CD4-positive, alpha-beta T cell treated with Interleukin-21 for 1 hour (primary cell): ENCODE data around the gene CTNND2.

Experiments
- DNase-seq: peaks from one replicate; pipeline ENCODE4 v3.0.0-alpha.2; 2020

The CTNND2 gene, protein sequence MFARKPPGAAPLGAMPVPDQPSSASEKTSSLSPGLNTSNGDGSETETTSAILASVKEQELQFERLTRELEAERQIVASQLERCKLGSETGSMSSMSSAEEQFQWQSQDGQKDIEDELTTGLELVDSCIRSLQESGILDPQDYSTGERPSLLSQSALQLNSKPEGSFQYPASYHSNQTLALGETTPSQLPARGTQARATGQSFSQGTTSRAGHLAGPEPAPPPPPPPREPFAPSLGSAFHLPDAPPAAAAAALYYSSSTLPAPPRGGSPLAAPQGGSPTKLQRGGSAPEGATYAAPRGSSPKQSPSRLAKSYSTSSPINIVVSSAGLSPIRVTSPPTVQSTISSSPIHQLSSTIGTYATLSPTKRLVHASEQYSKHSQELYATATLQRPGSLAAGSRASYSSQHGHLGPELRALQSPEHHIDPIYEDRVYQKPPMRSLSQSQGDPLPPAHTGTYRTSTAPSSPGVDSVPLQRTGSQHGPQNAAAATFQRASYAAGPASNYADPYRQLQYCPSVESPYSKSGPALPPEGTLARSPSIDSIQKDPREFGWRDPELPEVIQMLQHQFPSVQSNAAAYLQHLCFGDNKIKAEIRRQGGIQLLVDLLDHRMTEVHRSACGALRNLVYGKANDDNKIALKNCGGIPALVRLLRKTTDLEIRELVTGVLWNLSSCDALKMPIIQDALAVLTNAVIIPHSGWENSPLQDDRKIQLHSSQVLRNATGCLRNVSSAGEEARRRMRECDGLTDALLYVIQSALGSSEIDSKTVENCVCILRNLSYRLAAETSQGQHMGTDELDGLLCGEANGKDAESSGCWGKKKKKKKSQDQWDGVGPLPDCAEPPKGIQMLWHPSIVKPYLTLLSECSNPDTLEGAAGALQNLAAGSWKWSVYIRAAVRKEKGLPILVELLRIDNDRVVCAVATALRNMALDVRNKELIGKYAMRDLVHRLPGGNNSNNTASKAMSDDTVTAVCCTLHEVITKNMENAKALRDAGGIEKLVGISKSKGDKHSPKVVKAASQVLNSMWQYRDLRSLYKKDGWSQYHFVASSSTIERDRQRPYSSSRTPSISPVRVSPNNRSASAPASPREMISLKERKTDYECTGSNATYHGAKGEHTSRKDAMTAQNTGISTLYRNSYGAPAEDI (N-terminal part only)

DNA sequence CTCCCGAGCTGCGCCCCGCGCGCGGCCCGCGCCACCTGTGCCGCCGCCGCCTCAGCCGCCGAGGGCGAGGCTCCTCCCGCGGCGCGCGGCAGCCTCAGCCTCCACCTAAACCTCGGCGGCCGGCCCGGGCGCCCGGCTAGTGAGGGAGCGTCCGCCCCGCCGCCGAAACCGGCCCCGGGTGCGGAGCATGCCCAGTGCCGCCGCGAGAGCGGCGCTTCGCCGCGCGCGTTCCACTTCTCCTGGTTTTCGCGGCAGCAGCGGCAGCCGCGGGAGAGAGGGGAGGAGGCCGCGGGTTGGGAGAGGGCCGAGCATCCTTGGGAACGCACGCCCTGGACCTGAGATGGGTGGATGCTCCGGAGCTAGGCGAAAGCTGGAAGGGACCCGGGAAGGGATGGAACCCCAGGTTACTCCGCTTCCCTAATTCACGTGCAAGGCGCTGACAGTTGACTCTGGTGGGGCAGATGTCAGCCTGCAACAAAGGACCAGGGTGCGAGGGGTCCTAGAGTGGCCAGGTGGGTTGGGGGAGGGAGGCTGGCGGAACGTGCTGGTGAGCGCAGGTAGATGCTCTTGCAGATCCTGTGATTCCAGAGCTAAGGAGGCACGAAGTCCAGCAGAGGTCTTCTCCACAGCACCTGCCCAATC, at the start of gene CTNND2:
Gene CTNND2 (minus strand): TSS at position 182 of the 642 bp plus-strand sequence. CDS start 593 bp downstream, outside the sequence.
- DNase-seq, result no peak

DNA sequence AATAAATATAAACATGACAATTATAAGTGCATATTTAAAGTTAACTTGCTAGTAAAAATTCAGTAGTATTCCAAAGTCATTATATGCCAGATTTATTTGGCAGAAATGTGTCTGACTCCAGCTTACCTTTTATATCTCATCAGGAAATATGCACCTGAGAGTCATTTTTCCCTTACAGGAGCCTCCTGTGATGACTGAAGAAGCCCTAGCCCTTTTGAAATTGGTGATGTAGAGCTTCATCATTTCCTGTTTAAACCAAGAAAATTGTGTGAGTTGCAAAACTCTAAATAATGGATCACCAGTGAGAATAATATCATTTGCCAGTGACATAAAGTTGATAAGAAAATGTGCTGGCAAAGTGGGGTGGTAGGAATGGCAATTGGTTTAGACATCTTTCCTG, 42.1 kb upstream of the CTNND2 start:
- DNase-seq, result no peak

DNA sequence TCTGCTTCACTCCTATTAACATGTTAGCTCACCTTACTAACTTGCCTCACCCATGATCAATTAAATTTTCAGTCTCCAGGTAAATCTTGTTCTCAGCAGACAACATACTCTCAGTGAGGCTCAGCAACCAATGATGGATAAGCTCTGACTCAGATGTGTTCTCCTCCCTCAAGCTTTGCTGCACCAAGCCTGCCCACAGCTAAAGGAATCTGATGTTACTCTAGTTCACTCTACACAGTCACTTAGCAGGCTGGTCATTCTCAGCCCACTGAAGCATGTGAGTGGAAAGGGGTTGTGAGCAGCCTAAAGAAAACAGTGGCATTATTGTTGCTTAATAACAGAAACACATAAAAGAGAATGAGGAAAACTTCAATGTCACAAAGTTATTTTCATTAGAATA, 37.3 kb upstream of the CTNND2 start:
- no peak for DNase-seq

DNA sequence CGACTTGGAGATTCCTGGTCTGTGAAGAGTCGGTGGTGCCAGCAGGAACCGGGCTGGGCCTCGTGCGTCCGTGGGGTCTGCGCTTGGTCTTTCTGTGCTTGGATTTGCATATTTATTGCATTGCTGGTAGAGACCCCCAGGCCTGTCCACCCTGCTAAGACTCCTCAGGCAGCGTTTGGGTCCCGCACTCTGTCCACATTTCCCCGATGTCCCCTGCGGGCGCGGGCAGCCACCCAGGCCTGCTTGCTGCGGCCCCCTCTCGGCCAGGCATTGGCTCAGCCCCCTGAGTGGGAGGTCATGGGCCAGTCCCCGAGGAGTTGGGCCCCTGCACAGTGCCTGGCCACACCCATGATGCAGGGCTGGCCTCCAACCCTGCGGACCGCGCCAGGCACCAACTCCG, 27.4 kb upstream of the CTNND2 start:
- DNase-seq, result no peak

DNA sequence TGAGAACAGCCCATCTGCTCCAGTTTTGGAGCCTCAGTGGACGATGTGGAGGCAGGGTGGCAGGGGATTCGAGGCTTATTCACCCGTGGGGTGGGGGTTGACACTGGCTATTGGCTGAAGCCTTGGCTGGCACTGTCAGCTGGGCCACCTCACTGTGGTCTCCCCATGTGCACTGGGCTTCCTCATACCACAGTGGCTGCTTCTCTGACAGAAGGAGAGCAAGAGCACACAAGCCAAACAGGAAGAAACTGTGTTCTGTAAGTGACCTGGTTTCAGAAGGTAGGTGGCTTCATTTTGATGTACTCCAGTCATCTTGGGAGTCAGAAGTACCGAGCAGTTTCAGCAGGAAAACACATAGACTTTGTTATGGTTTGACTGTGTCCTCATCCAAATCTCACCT, 24.7 kb upstream of the CTNND2 start:
- DNase-seq, result no peak

DNA sequence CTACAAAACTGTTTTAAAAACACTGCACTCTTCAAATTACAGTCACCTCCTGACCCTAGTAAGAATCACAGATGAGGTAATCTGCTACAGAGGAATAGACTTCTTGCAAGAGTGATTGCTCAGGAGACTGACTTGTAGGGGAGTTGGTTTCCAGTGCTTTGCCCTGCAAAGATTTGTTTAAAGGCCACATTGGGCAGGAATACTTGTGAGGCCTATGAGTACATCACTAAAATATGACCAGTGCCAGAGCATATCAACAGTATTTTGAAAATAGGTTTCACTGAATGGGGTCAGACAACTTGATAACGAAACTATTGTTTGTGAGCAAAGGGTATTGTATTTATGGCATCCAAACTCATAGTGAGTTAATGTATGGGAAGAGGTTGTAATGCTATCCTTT, 21.5 kb upstream of the CTNND2 start:
- no peak for DNase-seq

DNA sequence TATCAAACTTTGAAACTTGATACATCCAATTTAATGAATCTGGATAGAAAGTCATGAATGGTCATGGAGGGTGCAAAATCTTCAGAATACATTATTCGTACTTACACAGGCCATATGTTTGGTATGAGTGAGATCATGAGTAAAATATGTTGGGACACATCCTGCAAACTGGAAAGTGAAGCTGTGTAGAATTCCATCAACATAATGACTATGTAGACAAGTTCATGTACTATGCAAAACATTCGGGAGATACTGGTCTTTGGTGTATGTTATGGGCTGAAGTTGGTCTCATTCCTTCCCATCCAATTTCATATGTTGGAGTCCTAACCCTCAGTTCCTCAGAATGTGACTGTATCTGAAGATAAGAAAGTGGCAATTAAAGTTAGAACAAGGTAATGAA, 18.1 kb upstream of the CTNND2 start:
- no peak for DNase-seq

DNA sequence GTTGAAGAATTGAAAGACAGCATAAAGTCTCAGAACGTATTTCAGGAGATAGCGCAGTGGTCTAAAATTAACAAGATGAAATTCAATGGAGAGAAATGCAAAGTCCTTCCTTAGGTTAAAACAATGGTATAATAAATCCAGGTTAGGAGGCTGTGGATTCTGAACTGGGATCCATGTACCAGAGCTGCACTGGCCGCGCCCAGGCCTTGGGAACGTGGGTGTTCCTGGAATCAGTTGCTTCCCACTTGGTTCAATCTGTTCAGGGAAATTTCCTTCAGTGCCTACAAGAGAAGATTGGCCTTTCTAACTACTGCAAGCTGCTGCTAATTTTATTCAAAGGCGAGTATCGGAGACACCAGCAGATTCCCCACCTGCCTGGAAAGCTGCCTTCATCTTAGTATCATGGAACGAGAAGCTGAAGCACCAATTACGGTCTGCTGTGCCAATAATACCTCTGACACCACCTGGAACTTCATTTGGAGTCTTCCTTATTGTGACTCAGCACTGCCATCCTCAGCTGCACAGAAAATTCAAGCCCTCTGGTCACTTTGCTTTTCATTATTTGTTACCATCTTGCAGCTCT, 14.3 kb upstream of the CTNND2 start:
- DNase-seq, result no peak

DNA sequence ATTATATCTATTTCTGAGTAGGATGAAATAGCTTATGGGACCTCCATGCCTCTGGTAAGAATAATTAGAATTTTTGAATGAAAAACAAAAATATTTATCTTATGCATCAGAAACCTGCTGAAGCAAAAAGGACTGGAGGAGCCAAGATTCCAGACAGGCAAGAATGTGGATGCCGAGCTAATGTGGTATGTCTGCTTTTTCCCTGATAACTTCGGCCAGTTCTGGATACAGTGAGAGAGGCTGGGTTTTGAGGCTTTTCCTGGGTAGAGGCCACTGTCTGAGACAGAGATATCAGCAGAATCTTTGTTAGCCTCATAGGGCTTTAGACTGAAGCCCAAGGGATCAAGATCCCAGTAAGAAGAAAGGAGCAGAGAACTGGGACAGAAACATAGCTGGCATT, 5.2 kb upstream of the CTNND2 start:
- no peak for DNase-seq

DNA sequence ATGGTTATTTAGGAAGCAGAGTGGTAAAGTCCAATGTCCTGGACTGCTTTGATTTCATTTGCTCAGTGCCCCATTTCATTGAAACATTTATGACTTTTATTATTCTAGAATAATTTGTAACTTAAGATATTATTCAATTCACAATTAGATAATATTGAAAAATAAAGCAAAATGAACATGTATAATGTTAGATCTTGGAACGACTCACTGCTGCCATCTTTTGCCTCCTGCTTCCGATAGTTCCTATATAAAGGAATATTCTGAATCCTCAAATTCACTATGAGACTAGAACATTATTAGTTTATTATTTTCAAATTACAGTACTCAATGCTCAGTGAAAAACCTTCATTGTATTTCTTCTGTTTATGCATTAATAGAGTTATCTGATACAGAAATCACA, 2.3 kb upstream of the CTNND2 start:
- DNase-seq, result no peak

DNA sequence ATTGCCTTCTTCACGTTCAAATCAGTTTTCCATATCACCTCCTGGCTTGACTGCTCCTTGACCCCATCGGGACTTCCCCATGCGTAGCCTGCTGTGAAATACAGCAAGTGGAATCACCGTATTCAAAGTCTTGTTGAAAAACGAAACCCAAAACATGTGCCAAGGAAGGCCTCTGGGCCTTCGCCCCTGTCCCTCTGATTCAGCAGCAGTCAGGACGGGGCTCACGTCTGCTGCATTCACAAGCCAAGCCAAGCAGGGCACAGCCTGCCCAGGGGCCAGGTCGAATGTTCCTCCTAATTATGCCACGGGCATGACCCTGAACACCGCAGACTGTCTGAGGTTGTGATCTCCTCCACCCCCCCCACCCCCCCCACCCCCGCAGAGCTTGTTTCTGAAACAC, 960 bp upstream of the CTNND2 start:
- no peak for DNase-seq

DNA sequence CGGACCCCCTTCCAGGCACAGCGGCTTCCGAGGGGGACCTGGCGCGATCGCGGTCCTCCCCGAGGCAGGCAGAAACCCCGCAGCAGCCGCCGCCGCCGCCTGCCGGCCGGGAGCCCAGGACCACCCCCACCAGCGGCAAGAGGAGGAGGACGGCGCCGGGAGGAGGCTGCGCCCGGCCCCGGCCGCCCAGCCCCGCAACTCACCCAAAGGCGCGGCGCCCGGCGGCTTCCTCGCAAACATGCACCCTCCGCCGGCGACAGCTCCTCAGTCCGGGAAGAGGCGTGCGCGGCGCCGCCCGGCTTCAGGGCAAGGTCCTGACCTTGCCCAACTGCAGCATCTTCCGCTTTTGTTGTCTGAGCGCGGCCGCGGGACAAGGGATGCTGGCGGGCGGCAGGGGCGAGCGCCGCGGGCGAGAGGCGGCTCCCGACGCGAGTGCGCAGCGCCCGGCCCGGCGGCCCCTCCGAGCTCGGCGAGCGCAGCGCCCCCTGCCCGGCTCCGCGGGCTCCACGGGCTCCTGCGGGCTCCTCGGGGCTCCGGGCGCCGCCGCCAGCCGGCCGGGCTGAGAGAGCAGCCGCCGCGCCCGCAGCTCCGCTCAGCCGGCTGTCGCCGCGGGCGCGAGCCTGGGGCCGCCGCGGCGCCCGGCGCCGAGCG, 507 bp downstream of the CTNND2 start:
- no peak for DNase-seq

DNA sequence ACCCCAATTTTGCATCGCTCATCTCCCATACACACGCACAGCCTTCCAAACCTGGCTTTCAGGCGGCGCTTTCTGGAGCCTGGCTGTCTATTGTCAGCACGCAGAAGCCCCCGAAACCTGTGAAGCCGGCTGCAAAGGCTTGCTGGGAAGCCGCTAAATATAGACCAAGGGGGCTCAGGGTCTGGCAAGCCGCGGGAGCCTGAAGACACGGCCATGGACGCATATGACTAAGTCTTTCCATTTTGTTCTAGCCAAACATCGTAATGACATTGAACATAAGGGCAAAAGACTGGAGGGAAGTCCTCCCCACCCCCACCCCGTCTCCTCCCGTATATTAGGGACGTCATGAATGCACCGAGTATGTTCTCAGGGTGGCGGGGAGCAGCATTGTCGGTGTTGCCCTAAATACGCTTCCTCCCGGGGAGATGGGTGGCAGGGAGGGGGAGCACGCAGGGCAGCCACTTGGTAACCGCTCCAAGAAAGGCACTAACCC, 1.1 kb downstream of the CTNND2 start:
- DNase-seq, result no peak

DNA sequence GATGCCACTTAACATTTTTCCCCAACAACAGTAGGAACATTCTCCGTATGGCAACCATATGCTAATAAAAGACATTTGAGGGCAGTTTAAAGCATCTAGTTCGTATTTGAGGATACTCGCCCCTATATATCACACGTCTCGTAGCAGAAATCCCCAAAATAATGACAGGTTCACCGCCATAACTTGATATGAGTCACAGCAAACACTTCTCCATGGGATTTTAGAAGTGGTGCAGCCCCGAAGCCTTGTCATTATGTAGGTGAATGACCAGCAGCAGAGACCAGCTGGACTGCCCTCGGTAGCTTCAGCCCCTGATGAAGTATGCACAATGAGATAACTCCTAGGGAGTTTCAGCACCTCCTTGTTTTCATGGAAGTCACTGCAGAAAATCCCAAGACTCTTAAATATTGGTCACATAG, 2.0 kb downstream of the CTNND2 start:
- no peak for DNase-seq

DNA sequence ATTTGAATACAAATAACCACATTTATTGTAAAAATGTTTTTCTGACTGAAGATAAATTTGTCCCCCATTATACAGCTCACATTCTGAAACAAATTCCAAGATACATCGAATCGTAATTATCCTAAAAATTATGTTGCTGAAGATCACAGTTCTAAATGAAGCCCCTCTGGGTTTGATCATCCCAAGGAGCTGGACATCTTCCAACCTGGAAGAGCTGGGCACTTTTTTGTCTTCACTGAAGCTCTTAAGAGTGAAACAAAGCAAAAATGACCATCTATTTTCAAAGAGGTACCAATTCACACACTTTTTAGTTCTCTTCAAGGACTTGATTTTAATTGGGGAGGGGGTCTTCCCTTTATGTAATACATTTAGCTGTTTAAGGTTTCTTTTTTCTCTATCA, 5.5 kb downstream of the CTNND2 start:
- no peak for DNase-seq

DNA sequence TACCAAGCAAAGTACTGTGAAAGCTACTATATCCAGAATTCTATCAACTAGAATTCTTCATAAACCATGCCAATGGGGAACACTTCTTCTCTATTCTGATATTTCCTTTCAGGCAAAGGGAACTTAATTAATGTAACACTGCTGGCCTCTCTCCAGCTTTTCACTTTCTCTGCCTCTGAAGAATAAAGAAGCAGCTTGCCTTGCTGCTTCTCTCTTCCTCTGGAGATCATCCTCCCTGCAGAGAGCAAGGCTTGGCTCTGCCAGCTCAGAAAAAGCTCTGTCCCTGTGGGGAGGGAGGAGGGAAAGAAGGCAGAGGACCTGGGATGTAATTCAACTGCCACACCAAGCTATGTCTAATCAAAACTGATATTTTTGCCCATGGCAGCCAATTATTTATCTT, 6.5 kb downstream of the CTNND2 start:
- no peak for DNase-seq

DNA sequence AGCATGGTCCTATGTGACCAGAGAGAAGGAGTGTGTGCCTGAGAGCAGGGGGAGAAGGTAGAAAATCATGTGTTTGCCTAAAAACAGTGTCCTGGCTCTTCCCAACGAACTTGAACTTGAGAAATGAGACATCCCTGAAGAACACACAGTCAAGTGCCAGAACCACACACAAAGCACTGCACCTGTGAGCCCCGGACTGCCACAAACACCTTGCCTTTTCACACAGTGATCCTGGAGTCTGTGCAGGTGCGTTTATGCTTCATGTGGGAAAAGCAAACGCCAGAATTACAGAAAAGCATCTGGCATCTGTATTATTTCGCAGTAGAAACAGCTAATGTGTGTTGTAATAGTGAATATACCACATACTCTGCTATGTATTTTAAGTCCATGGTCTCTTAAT, 9.3 kb downstream of the CTNND2 start:
- no peak for DNase-seq

DNA sequence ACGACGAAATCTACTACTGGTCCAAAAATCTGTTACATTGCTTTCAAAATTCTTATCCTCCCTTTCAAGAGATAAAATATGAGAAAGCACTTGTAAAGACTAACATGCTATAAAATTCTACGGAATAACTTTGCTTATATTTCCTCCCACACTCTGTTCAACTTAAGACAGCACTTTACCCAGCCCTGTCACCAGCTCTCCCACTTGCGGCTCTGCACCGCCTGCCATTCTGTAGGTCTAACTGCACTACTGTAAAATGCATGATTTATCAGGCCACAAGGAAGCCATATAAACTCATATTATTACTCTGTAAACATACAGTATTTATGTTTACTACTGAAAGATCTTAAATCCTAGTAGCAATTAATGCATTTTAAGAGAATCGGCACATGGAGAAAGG, 11.4 kb downstream of the CTNND2 start:
- no peak for DNase-seq

DNA sequence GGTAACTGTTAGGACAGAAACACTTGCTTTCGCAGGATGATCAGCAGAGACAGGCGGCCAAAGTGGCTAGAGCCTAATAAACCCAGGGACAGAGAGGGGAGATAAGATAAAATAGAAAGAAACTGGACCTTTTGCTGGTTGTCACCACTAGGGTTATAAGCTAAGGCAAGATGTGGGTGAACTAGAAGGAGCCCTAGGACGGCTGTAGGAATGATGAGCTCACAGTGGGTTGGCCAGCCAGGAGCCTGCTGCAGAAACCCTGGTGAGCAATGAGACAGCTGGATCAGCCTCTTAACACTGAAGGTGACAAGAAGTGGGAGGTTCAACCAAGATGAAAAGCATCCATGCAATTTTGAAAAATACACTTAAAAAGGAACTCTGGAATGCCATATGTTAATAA, 13.5 kb downstream of the CTNND2 start:
- no peak for DNase-seq

DNA sequence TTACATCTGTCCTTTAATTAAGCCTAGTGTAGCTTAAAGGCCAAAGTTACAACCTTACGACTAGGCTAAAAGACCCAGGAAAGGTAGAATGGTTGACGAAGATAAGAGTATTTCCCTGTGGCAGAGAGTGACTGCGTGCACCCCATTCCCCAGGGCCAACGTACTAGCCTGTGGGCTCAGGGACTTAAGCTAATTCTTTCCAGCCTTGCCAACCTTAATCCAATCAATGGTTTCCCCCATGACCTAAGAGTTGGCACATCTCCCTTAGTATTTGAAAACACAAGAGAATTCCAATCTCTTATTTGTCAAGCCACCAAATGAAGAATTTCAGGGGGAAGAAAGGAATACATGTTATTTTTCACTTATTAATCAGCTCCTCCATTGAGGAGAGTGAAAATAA, 16.0 kb downstream of the CTNND2 start:
- no peak for DNase-seq

DNA sequence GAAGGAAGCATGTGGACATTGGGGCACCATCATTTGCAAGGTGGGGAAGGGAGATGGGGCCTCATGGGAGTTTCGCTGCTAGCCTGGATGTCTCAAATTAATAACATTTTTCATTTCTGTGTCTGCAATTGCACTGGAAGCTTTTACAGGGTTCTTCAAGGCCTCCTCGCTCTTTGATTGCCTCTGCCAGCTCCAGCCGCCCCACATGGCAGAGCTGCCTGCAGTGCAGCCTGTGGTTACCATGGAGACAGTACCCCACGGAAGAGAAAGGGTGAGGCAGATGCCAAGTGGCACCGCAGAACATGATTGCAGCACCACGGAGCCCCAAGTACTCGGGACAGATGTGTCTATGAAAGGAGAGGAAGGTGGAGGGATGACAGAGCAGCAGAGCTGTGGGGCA, 25.4 kb downstream of the CTNND2 start:
- DNase-seq, result no peak

DNA sequence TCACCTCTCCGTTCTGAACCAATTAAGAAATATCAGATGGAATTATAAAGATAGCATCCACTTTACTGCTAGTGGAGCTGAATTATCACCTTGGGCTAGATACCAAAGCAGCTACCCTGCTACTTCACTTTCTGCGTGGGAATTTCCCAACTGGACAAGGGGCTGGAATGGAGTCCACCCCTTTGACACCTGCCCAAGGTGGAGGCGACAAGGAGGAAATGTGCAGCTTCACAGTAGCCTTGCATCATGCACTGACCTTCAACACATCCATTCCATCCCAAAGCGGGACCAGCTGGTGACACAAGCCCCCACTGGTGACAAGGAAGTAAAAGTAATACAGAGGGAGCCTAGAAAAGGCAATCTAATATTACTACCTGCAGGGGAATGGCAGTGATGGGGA, 30.7 kb downstream of the CTNND2 start:
- no peak for DNase-seq
